Nucleus accumbens (tissue), 56 donors: ENCODE results near the gene WWC2.
A peak's percentile ranks its signal among the peaks of the same experiment; 100 is the strongest.

ENCODE experiments used
- DNase-seq, 56 donors: peaks; one replicate each; lab custom pipeline; 2025; lab: John Stamatoyannopoulos, UW

The WWC2 gene

GRCh38 chr4:183285886-183286285 is 186.8 kb downstream of the WWC2 start:
- DNase-seq = no peak

- DNase-seq = no peak
Measured at GRCh38 chr4:183286590-183287308, 187.7 kb downstream of the WWC2 start.

GRCh38 chr4:183287309-183287659 is 188.2 kb downstream of the WWC2 start:
- no peak for DNase-seq

GRCh38 chr4:183287677-183288076 is 188.6 kb downstream of the WWC2 start:
- DNase-seq = no peak

- DNase-seq = no peak
Measured at GRCh38 chr4:183288955-183289354, 189.9 kb downstream of the WWC2 start.

GRCh38 chr4:183289688-183290087 is 190.6 kb downstream of the WWC2 start:
- no peak for DNase-seq

- no peak for DNase-seq
Measured at GRCh38 chr4:183291070-183291469, 192.0 kb downstream of the WWC2 start.

GRCh38 chr4:183295711-183296110 is 196.7 kb downstream of the WWC2 start:
- no peak for DNase-seq

GRCh38 chr4:183297675-183298074 is 198.6 kb downstream of the WWC2 start:
- DNase-seq = no peak

GRCh38 chr4:183299464-183299863 is 200.4 kb downstream of the WWC2 start:
- no peak for DNase-seq

- no peak for DNase-seq
Measured at GRCh38 chr4:183300070-183300469, 201.0 kb downstream of the WWC2 start.

GRCh38 chr4:183300655-183301054 is 201.6 kb downstream of the WWC2 start:
- DNase-seq = no peak

- DNase-seq = no peak
Measured at GRCh38 chr4:183303301-183303700, 204.2 kb downstream of the WWC2 start.

- DNase-seq = no peak
Measured at GRCh38 chr4:183304067-183304466, 205.0 kb downstream of the WWC2 start.

- DNase-seq = no peak
Measured at GRCh38 chr4:183304538-183304937, 205.5 kb downstream of the WWC2 start.

GRCh38 chr4:183306811-183307210 is 207.8 kb downstream of the WWC2 start:
- DNase-seq = no peak

- DNase-seq = peak in 1 of 56 donors; percentile 2
Measured at GRCh38 chr4:183312841-183313240, 213.8 kb downstream of the WWC2 start.

GRCh38 chr4:183314336-183314735 is 215.3 kb downstream of the WWC2 start:
- no peak for DNase-seq

GRCh38 chr4:183314806-183315205 is 215.7 kb downstream of the WWC2 start:
- no peak for DNase-seq

GRCh38 chr4:183318656-183319055 is 219.6 kb downstream of the WWC2 start:
- no peak for DNase-seq

GRCh38 chr4:183320211-183321059 is 221.4 kb downstream of the WWC2 start, which contains the start of gene CLDN22:
Gene CLDN22 (minus strand): TSS chr4:183320276. CDS start chr4:183320218, 58 bp downstream.
- DNase-seq = no peak

- DNase-seq = no peak
Measured at GRCh38 chr4:183321079-183321478, 222.0 kb downstream of the WWC2 start.
